ENCODE results near the gene TACC2.

Gene TACC2

DNA sequence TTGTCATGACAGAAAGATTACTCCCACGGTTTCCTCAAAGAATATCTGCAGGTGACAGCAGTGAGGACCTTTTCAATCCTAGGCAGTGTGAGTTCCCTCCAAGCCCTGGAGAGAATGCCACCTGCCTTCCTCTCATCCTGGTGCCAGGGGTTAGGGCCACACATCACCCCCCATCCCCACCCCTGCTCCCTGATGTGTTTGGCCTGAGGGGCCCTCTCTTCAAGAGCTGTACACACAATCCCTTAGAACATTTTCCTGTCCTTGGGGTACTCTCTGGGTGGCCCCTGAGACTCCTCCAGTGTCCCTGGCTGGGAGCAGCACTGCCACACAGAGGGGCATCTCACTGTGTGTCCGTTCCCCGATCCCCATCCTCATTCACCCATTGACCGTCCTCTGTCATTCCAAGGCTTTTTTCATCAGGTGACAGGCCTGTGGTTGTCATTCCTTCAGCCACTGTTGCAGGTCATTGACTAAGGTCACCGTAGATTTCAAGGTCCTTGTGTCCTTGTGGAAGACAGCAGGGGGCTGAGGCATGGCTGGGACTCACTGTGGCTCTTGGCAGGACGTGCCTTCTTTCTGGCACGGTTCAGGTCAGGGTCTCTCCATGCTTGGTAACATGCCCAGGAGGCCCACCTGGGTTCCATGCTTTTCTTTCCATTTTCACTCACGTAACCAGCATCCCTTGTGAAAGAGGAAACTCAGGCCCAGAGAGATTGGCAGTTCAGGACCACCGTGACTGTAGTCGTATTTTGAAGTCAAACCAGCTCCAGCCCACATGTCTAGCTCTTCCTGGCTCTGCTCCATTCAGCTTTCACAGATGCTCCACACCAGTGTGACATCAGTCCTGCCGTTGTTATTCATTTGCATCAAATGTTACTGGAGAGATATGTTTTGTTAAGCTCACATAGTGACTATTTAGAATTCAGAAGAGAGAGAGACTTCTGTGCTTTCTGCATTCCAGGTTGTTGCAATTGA, 255.3 kb downstream of the TACC2 start:
- H3K9ac ChIP-seq (ENCODE audit: low read length in 2 of 2), result no peak overlapping the region
- peaks cover 38 to 59% of the 10 kb centered on the region in 2 donors for H3K36me3 ChIP-seq (ENCODE audit: control insufficient read depth in 2 of 2, insufficient read depth in 2 of 2, low read length in 2 of 2)
- H3K27me3 ChIP-seq (ENCODE audit: control insufficient read depth in 1 of 2, insufficient read depth in 2 of 2, low read length in 2 of 2), result no peaks in the 10 kb centered on the region
- H3K4me3 ChIP-seq (ENCODE audit: low read length in 2 of 2), result no peak overlapping the region
- H3K4me1 ChIP-seq (ENCODE audit: control insufficient read depth, insufficient read depth, low read length), result peaks cover 4% of the 10 kb centered on the region
- H3K9me3 ChIP-seq (ENCODE audit: control insufficient read depth in 2 of 2, low read length in 2 of 2), result no peaks in the 10 kb centered on the region
- no peak overlapping the region for H3K27ac ChIP-seq (ENCODE audit: low read length)

DNA sequence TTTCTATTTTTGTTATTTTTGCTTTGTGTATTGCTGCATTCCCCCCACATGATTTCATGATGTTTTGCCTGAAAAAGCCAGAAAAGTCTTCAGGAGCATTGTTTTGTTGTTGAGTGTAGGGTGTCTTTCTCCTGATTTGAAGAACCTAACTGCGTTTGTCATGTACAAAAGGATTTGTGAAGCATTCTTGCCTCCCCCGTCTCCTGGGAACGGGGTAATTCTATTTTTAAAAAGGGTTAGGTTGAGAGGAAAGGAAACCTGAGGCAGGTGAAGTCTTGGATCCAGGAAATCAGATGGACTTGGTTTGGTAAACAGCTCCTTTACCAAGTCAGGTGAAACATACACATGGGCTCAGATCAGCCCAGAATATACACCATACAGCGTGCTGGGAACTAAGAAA, 256.2 kb downstream of the TACC2 start:
- Histone ChIP-seq H3K36me3 (ENCODE audit: control insufficient read depth in 2 of 2, insufficient read depth in 2 of 2, low read length in 2 of 2) (peaks cover 42 to 59% of the 10 kb centered on the region in 2 donors), H3K9me3 (ENCODE audit: control insufficient read depth in 2 of 2, low read length in 2 of 2) (no peaks in the 10 kb centered on the region), H3K4me1 (ENCODE audit: control insufficient read depth, insufficient read depth, low read length) (peaks cover 4% of the 10 kb centered on the region), H3K27ac (ENCODE audit: low read length) (no peak overlapping the region), H3K9ac (ENCODE audit: low read length in 2 of 2) (no peak overlapping the region), H3K27me3 (ENCODE audit: control insufficient read depth in 1 of 2, insufficient read depth in 2 of 2, low read length in 2 of 2) (no peaks in the 10 kb centered on the region), H3K4me3 (ENCODE audit: low read length in 2 of 2) (no peak overlapping the region)

DNA sequence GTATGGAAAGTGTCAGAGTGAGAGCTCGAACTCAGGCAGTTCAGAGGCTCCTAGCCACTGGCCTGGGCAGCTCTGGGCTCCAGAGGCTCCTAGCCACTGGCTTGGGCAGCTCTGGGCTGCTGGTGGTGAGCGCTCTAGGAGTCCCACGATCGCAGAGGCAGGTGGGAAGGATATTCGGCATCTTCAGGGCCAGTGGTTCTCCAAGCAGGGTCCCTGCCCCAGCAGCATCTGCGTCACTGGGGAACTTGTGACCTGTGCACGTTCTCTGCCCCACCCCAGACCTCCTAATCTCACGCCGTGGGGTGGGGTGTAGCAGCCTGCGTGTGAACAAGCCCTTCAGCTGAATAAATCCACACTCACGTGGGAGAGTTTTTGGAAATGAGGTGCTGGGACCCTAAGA, 256.9 kb downstream of the TACC2 start:
- no peak overlapping the region for H3K9ac ChIP-seq (ENCODE audit: low read length in 2 of 2)
- no peak overlapping the region for H3K4me3 ChIP-seq (ENCODE audit: low read length in 2 of 2)
- peaks cover 36 to 53% of the 10 kb centered on the region in 2 donors for H3K36me3 ChIP-seq (ENCODE audit: control insufficient read depth in 2 of 2, insufficient read depth in 2 of 2, low read length in 2 of 2)
- H3K27me3 ChIP-seq (ENCODE audit: control insufficient read depth in 1 of 2, insufficient read depth in 2 of 2, low read length in 2 of 2), result no peaks in the 10 kb centered on the region
- peaks cover 4% of the 10 kb centered on the region for H3K4me1 ChIP-seq (ENCODE audit: control insufficient read depth, insufficient read depth, low read length)
- no peaks in the 10 kb centered on the region for H3K9me3 ChIP-seq (ENCODE audit: control insufficient read depth in 2 of 2, low read length in 2 of 2)
- no peak overlapping the region for H3K27ac ChIP-seq (ENCODE audit: low read length)

DNA sequence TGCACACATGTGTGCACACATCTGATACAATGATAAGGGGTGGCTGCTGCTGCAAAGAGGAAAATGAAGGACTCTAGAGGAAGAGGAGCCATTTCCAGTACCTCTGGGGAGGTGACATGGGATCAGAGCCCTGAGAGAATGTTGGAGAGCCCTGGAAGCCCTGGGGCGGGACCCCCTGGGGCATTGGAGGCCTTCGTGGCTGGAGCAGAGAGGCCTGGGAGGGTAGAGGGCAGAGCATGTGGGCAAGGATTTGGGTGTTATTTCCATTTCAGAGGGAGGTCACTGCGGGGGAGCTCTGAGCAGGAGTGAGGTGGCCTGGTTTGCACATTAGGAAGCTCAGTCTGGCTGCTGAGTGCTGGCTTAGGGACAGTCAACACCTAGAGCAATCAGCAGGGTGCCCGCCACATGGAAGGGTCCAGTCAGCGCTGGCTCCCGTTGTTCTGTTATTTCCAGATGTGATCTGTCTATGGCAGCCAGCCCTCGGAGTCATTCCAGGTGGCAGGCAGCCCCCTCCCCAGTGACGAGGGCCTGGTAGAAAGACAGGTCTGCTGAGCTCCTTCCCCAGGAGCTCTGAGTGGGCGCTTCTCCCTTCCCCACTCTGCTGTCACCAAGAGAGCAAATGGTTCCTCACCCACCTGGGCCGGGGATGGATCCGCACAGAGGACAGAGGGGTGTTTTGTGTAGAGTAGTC, 258.0 kb downstream of the TACC2 start:
- Histone ChIP-seq H3K9ac (ENCODE audit: low read length in 2 of 2) (no peak overlapping the region), H3K27ac (ENCODE audit: low read length) (no peak overlapping the region), H3K4me3 (ENCODE audit: low read length in 2 of 2) (no peak overlapping the region), H3K36me3 (ENCODE audit: control insufficient read depth in 2 of 2, insufficient read depth in 2 of 2, low read length in 2 of 2) (peaks cover 37 to 47% of the 10 kb centered on the region in 2 donors), H3K4me1 (ENCODE audit: control insufficient read depth, insufficient read depth, low read length) (peaks cover 4% of the 10 kb centered on the region), H3K27me3 (ENCODE audit: control insufficient read depth in 1 of 2, insufficient read depth in 2 of 2, low read length in 2 of 2) (no peaks in the 10 kb centered on the region), H3K9me3 (ENCODE audit: control insufficient read depth in 2 of 2, low read length in 2 of 2) (no peaks in the 10 kb centered on the region)

DNA sequence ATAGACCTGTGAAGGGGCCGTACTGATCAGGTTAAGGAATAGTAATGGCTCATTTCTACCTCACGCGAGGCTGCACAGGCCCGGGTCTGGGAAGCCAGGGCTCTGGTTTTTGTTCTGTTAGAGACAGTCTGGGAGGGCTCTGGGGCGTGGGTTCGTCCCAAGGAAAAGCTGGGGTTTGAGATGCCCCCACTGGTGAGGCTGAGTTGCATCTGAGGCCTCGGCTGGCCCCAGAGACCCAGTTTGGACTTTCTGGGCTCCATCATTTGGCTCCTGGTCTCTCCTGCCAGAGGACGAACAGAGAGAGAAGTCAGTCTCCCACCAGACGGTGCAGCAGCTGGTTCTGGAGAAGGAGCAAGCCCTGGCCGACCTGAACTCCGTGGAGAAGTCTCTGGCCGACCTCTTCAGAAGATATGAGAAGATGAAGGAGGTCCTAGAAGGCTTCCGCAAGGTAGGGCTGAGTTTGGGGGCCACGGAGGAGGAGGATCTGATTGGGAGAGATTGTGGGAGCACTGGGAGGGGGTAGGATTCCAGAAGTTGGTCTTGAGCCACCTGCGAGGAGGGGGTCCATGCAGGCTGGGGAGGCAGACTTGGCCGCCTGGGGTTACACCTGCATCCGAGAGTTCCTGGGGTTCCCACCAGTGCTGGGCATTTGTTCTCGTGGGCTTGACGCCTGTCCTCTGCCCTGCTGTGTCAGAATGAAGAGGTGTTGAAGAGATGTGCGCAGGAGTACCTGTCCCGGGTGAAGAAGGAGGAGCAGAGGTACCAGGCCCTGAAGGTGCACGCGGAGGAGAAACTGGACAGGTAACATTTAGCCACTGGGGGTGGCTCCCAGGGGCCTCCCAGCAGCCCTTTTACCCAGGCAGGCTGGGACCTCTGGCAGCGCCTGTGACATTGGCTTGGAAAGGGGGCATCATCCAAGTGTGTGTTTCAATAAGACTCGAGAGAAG, 259.7 kb downstream of the TACC2 start:
- H3K27me3 ChIP-seq (ENCODE audit: control insufficient read depth in 1 of 2, insufficient read depth in 2 of 2, low read length in 2 of 2), result no peaks in the 10 kb centered on the region
- H3K36me3 ChIP-seq (ENCODE audit: control insufficient read depth in 2 of 2, insufficient read depth in 2 of 2, low read length in 2 of 2), result peaks cover 33 to 51% of the 10 kb centered on the region in 2 donors
- H3K9ac ChIP-seq (ENCODE audit: low read length in 2 of 2), result no peak overlapping the region
- H3K4me3 ChIP-seq (ENCODE audit: low read length in 2 of 2), result no peak overlapping the region
- no peak overlapping the region for H3K27ac ChIP-seq (ENCODE audit: low read length)
- no peaks in the 10 kb centered on the region for H3K9me3 ChIP-seq (ENCODE audit: control insufficient read depth in 2 of 2, low read length in 2 of 2)
- H3K4me1 ChIP-seq (ENCODE audit: control insufficient read depth, insufficient read depth, low read length), result peaks cover 13% of the 10 kb centered on the region

DNA sequence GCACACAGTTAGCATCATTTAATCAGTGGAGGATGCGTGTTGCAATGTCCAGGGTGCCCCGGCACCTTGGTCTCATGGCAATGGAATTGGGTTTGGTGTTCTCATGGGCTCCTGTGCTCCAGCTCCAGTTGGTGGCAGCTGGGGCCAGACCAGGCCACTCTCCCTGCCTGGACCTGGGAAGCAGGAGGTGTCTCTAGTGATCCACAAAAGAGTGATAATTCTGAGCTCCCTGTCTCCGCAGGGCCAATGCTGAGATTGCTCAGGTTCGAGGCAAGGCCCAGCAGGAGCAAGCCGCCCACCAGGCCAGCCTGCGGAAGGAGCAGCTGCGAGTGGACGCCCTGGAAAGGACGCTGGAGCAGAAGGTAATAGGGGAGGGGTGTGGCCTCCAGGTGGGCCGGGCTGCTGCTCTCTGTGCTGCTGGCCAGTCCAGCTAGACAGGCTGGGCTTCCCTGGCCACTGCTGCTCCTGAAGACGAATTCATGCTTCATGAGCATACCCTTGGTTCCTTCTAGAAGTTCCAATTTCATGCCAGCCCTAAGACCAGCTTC, 260.4 kb downstream of the TACC2 start:
- peaks cover 9% of the 10 kb centered on the region for H3K4me1 ChIP-seq (ENCODE audit: control insufficient read depth, insufficient read depth, low read length)
- H3K4me3 ChIP-seq (ENCODE audit: low read length in 2 of 2), result no peak overlapping the region
- no peak overlapping the region for H3K9ac ChIP-seq (ENCODE audit: low read length in 2 of 2)
- no peaks in the 10 kb centered on the region for H3K9me3 ChIP-seq (ENCODE audit: control insufficient read depth in 2 of 2, low read length in 2 of 2)
- H3K27ac ChIP-seq (ENCODE audit: low read length), result no peak overlapping the region
- H3K36me3 ChIP-seq (ENCODE audit: control insufficient read depth in 2 of 2, insufficient read depth in 2 of 2, low read length in 2 of 2), result peaks cover 31 to 52% of the 10 kb centered on the region in 2 donors
- H3K27me3 ChIP-seq (ENCODE audit: control insufficient read depth in 1 of 2, insufficient read depth in 2 of 2, low read length in 2 of 2), result no peaks in the 10 kb centered on the region

DNA sequence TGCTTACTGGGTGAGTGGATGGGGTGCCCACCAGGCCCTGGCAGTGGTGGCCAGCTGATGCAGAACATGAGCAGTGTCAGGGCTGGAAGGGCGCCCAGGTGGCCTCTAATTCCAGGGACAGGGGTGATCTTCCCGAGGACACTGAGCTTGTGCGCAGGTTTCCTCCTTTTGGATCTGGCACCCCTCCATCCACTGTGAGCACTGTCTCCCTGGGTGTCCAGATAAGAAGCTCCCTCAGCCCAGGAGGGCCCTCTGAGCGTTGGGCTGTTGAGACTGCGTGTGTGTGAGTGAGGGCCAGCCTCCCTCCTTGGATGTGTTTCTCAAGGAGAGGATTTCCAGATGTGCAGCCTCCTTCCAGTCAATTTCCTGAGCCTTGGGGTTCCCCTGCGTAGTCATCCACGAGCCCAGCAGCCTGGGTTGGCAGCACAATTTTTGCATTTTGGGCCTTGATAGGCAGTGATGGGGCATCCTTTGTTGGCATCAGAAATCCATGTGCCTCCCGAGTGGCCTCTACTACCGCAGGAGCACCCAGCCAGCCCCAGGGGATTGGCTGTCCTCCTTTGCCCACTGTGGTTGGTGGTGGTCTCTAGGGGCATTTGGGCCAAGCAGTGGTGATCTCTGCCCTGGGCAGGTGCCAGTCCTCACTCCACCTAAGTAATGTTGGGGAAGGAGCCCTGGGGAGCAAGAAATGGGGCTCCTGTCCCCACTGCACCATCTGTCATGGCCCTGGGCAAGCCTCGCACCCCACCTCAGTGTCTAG, 261.2 kb downstream of the TACC2 start:
- Histone ChIP-seq H3K4me3 (ENCODE audit: low read length in 2 of 2) (no peak overlapping the region), H3K9me3 (ENCODE audit: control insufficient read depth in 2 of 2, low read length in 2 of 2) (no peaks in the 10 kb centered on the region), H3K4me1 (ENCODE audit: control insufficient read depth, insufficient read depth, low read length) (peaks cover 9% of the 10 kb centered on the region), H3K27me3 (ENCODE audit: control insufficient read depth in 1 of 2, insufficient read depth in 2 of 2, low read length in 2 of 2) (no peaks in the 10 kb centered on the region), H3K9ac (ENCODE audit: low read length in 2 of 2) (no peak overlapping the region), H3K27ac (ENCODE audit: low read length) (no peak overlapping the region), H3K36me3 (ENCODE audit: control insufficient read depth in 2 of 2, insufficient read depth in 2 of 2, low read length in 2 of 2) (peaks cover 25 to 47% of the 10 kb centered on the region in 2 donors)

DNA sequence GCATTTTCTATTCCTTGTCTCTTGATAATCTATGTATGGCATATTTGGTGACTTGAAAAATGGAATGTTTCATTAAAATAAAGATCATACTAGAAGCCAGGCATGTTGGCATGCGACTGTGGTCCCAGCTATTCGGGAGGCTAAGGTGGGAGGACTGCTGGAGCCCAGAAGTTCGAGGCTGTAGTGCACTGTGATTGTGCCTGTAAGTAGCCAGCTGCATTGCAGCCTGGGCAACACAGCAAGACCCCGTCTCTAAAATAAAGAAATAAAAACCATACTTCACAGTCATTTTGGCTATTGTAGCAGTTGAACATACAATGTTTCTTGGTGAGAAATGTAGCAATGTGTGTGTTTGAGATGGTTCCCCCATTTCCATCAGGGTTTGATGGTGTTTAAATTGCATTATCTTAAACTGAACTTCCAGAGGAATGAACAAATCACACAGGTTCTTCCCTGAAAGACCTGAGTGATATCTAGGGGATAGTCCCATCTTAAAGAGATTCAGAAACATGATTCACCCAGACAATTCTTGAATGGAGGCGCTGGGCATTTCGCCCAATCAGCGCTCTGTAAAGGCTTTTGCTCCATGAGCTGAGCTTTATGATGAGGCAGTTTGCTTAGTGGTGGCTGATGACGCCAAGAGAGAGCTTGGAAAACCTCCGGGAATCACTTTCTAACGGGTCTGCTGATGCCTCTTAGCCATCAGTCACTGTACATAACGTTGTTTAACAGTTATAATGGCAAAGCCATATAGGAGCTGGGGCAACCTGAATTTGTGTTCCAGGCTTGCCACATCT, 262.7 kb downstream of the TACC2 start:
- Histone ChIP-seq H3K9me3 (ENCODE audit: control insufficient read depth in 2 of 2, low read length in 2 of 2) (no peaks in the 10 kb centered on the region), H3K36me3 (ENCODE audit: control insufficient read depth in 2 of 2, insufficient read depth in 2 of 2, low read length in 2 of 2) (peaks cover 27 to 39% of the 10 kb centered on the region in 2 donors), H3K4me1 (ENCODE audit: control insufficient read depth, insufficient read depth, low read length) (peaks cover 9% of the 10 kb centered on the region), H3K9ac (ENCODE audit: low read length in 2 of 2) (no peak overlapping the region), H3K27ac (ENCODE audit: low read length) (no peak overlapping the region), H3K4me3 (ENCODE audit: low read length in 2 of 2) (no peak overlapping the region), H3K27me3 (ENCODE audit: control insufficient read depth in 1 of 2, insufficient read depth in 2 of 2, low read length in 2 of 2) (no peaks in the 10 kb centered on the region)

DNA sequence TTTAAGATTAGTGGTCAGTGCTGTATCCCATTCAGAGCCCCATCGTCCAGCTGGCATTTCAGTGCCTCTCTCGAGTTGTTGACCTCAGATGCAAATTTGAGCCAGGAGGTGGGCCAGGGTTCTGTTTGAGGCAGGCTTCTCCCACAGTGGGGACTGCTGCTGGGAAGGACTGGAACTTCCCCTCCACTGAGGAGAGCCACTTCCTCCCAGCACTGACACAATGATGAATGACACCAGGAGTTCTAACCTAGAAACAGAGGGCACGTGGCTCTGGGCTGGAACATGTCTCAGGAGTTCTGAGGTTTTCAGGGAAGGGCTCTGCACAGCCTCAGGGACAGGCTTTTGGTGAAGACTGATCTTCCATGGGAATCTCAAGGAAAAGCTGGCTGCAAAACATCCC, 263.8 kb downstream of the TACC2 start:
- Histone ChIP-seq H3K9me3 (ENCODE audit: control insufficient read depth in 2 of 2, low read length in 2 of 2) (no peaks in the 10 kb centered on the region), H3K4me3 (ENCODE audit: low read length in 2 of 2) (no peak overlapping the region), H3K9ac (ENCODE audit: low read length in 2 of 2) (no peak overlapping the region), H3K4me1 (ENCODE audit: control insufficient read depth, insufficient read depth, low read length) (peaks cover 9% of the 10 kb centered on the region), H3K27ac (ENCODE audit: low read length) (peak overlapping the region; percentile 49), H3K36me3 (ENCODE audit: control insufficient read depth in 2 of 2, insufficient read depth in 2 of 2, low read length in 2 of 2) (peaks cover 23 to 36% of the 10 kb centered on the region in 2 donors), H3K27me3 (ENCODE audit: control insufficient read depth in 1 of 2, insufficient read depth in 2 of 2, low read length in 2 of 2) (no peaks in the 10 kb centered on the region)
